ENCODE measurements around the gene TPTE.
"Not testable (repeated sequence)": the region's sequence is repeated elsewhere in the genome, so short reads cannot be mapped to it uniquely, and the experiment has no call there.

The TPTE gene

GRCh38 chr21:10521091-10521598, at the start of gene TPTE:
TPTE (plus strand) TSS chr21:10521583; CDS start chr21:10538724, 17,141 bp downstream.
- DNase-seq (ENCODE audit: low read depth in 2 of 2), result no peak

GRCh38 chr21:10471999-10472398, 49.4 kb upstream of the TPTE start:
- DNase-seq (ENCODE audit: low read depth in 2 of 2), result not testable (repeated sequence)

- not testable (repeated sequence) for DNase-seq (ENCODE audit: low read depth in 2 of 2)
Measured at GRCh38 chr21:10477794-10478193, 43.6 kb upstream of the TPTE start.

GRCh38 chr21:10479875-10480274, 41.5 kb upstream of the TPTE start:
- not testable (repeated sequence) for DNase-seq (ENCODE audit: low read depth in 2 of 2)

- not testable (repeated sequence) for DNase-seq (ENCODE audit: low read depth in 2 of 2)
Measured at GRCh38 chr21:10484864-10485263, 36.5 kb upstream of the TPTE start.

GRCh38 chr21:10490453-10490852, 30.9 kb upstream of the TPTE start:
- DNase-seq (ENCODE audit: low read depth in 2 of 2), result not testable (repeated sequence)

GRCh38 chr21:10511116-10511515, 10.3 kb upstream of the TPTE start:
- no peak for DNase-seq (ENCODE audit: low read depth in 2 of 2)

- DNase-seq (ENCODE audit: low read depth in 2 of 2), result not testable (repeated sequence)
Measured at GRCh38 chr21:10516889-10517288, 4.5 kb upstream of the TPTE start.

- not testable (repeated sequence) for DNase-seq (ENCODE audit: low read depth in 2 of 2)
Measured at GRCh38 chr21:10517904-10518303, 3.5 kb upstream of the TPTE start.

- DNase-seq (ENCODE audit: low read depth in 2 of 2), result not testable (repeated sequence)
Measured at GRCh38 chr21:10521835-10522500, 585 bp downstream of the TPTE start.

GRCh38 chr21:10539956-10540355, 18.6 kb downstream of the TPTE start:
- DNase-seq (ENCODE audit: low read depth in 2 of 2), result no peak

GRCh38 chr21:10544376-10544775, 23.0 kb downstream of the TPTE start:
- DNase-seq (ENCODE audit: low read depth in 2 of 2), result not testable (repeated sequence)

GRCh38 chr21:10547868-10548267, 26.5 kb downstream of the TPTE start:
- not testable (repeated sequence) for DNase-seq (ENCODE audit: low read depth in 2 of 2)

GRCh38 chr21:10548331-10548954, 27.1 kb downstream of the TPTE start:
- DNase-seq (ENCODE audit: low read depth in 2 of 2), result not testable (repeated sequence)

GRCh38 chr21:10570803-10571202, 49.4 kb downstream of the TPTE start:
- not testable (repeated sequence) for DNase-seq (ENCODE audit: low read depth in 2 of 2)

- not testable (repeated sequence) for DNase-seq (ENCODE audit: low read depth in 2 of 2)
Measured at GRCh38 chr21:10574531-10575310, 53.3 kb downstream of the TPTE start.

- DNase-seq (ENCODE audit: low read depth in 2 of 2), result no peak
Measured at GRCh38 chr21:10575311-10575667, 53.9 kb downstream of the TPTE start.

- not testable (repeated sequence) for DNase-seq (ENCODE audit: low read depth in 2 of 2)
Measured at GRCh38 chr21:10578910-10579309, 57.5 kb downstream of the TPTE start.

- not testable (repeated sequence) for DNase-seq (ENCODE audit: low read depth in 2 of 2)
Measured at GRCh38 chr21:10589115-10589514, 67.7 kb downstream of the TPTE start.

- not testable (repeated sequence) for DNase-seq (ENCODE audit: low read depth in 2 of 2)
Measured at GRCh38 chr21:10607074-10607473, 85.7 kb downstream of the TPTE start.

GRCh38 chr21:10614285-10614684, 92.9 kb downstream of the TPTE start:
- DNase-seq (ENCODE audit: low read depth in 2 of 2), result not testable (repeated sequence)

GRCh38 chr21:10616061-10616460, 94.7 kb downstream of the TPTE start:
- not testable (repeated sequence) for DNase-seq (ENCODE audit: low read depth in 2 of 2)

All from activated CD4-positive, alpha-beta T cell treated with anti-CD3 and anti-CD28 coated beads for 24 hours (primary cell).